Coronary artery (tissue), 2 donors: ENCODE data around the gene SLC25A12.

Experiments
- DNase-seq: peaks from one replicate; pipeline ENCODE4 v3.0.0-alpha.2; 2017; ENCODE audit warnings: low spot score
- H3K27ac ChIP-seq, 2 donors: fragments of 200-600 bp; sonication (generic); one replicate each; pipeline ENCODE4 v1.5.1; 2016 to 2019
- H3K4me3 ChIP-seq: fragments of 200-600 bp; sonication (generic); 2 replicates; pipeline ENCODE4 v1.5.1; 2016; ENCODE audit warnings: mild to moderate bottlenecking, moderate library complexity
- TF ChIP-seq, protein P1 (sequence below): fragments of 200-600 bp; sonication (generic); IDR thresholded peaks from one replicate; pipeline ENCODE4 v1.5.1; 2019; ENCODE audit warnings: antibody characterized with exemption

SLC25A12 gene

DNA sequence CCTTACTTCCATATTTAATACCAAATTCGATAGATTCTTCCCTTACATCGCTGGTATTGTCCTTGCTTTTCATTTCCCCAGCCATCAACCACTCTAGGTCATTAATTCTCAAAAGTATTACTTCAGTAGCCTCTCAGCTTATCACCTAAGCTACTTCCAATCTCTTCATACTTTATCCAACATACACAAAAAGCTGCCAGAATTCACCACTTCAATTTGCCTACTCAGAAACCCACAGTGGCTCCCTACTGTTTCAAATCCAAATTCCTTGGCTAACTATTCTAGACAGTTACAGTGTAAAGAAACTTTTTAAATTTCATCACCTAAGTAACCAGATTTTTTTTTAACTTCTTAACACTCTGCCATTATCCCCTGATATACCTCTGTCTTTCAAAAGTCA, 4.7 kb downstream of the SLC25A12 start:
- TF ChIP-seq, protein P1, sequence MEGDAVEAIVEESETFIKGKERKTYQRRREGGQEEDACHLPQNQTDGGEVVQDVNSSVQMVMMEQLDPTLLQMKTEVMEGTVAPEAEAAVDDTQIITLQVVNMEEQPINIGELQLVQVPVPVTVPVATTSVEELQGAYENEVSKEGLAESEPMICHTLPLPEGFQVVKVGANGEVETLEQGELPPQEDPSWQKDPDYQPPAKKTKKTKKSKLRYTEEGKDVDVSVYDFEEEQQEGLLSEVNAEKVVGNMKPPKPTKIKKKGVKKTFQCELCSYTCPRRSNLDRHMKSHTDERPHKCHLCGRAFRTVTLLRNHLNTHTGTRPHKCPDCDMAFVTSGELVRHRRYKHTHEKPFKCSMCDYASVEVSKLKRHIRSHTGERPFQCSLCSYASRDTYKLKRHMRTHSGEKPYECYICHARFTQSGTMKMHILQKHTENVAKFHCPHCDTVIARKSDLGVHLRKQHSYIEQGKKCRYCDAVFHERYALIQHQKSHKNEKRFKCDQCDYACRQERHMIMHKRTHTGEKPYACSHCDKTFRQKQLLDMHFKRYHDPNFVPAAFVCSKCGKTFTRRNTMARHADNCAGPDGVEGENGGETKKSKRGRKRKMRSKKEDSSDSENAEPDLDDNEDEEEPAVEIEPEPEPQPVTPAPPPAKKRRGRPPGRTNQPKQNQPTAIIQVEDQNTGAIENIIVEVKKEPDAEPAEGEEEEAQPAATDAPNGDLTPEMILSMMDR, result no peak
- H3K27ac ChIP-seq, result no peak overlapping the region
- no peak for DNase-seq

DNA sequence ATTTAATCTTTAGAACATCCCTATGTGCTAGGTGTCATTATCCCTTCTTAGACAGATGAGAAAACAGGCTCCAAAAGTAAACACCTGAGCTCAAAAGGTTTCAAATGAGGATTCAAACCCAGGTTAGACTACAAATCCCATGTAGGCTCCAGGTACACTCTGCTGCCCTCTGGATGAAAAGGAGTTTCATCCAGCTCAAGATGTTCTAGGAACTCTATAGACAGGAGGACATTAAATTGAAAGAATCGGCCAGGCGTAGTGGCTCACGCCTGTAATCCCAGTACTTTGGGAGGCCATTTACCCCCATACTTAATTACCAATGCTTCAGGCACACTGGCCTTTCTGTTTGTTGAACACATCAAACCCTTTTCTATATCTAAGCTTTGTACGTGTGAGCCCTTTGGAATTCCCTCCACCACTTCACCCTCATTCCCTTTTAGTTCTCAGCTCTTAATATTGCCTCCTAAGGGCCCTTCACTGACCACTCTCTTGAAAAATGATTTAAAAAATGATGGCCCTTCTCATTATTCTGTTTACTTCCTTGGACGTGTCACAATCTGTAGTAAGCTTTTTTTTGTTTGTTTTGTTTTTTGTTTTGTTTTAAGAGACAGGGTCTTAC, 10.7 kb downstream of the SLC25A12 start:
- Histone ChIP-seq H3K4me3 (no peak overlapping the region), H3K27ac (peak overlapping the region; percentile 74 to 85)
- DNase-seq, result no peak
- TF ChIP-seq, protein P1, result no peak

More for the DNA sequence above, 4.7 kb downstream of the SLC25A12 start:
- H3K4me3 ChIP-seq, result no peak overlapping the region

DNA sequence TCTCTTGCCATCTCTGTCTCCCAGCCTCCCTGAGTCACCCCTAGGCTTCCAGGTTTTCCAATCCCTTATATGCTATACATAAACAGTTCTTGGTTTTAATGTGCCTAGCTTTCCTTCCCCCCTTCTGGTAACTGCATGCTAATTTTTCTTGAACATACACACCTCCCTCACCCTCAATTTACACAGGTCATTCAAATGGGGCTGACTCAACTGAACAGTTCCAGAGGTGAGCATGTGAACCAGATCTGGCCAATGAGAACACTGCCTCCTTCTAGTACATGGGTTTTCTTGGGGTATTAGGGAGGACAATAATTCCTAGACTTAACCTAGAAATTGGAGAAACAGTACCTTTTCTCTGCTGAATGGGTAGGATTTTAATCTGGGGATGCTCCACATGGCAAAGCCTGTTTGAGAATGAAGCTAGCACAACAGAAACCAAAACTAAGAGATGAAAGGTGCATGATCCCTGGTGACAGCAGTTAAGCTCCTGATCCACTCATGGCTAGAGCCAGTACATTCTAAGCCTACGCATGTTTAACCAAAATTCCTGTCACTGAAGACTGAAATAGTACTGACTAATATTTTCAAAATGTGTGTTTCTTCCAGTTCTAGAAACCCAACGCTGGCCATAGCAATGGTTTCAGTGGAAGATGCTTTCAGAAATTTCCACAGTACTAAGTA, 11.8 kb downstream of the SLC25A12 start:
- no peak for DNase-seq
- Histone ChIP-seq H3K27ac (peak overlapping the region; percentile 74 to 85), H3K4me3 (peak overlapping the region; percentile 40)
- TF ChIP-seq, protein P1, result no peak

DNA sequence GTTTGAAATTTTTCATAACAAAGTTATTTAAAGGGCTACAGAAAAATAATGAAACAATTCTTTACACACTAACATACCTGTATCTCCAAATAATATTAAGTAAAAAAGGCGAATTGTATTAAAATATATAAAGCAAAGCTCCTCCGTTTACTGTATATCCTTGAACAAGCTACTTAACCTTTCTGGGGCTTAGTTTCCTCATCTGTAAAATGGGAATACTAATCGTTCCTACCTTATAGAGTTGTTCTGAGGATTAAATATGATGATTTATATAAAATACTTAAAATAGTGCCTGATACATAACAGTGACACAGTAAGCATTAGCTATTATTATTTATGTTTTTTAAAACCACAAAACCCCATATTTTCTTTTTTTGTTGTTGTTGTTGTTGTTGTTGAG, 13.3 kb downstream of the SLC25A12 start:
- Histone ChIP-seq H3K27ac (peak overlapping the region; percentile 54 to 83), H3K4me3 (no peak overlapping the region)
- TF ChIP-seq, protein P1, result no peak
- DNase-seq, result no peak

DNA sequence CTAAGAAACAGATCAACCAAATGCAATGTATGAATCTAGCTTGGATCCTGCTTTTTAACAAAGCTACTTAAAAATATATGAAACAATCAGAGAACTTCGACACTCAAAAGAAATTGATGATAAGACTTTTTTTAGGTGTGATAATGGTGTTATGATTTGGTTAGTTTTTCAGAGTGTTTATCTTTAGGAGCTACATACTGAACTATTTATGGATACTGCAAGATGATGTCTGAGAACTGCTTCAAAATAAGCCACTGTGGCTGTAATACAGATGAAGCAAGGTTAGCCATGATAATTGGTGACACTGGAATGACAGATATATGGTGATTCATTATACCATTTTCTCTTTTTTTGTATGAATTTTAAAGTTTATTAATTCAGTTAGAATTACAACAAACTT, 14.2 kb downstream of the SLC25A12 start:
- no peak for DNase-seq
- Histone ChIP-seq H3K4me3 (no peak overlapping the region), H3K27ac (peak overlapping the region; percentile 83)
- TF ChIP-seq, protein P1, result no peak

DNA sequence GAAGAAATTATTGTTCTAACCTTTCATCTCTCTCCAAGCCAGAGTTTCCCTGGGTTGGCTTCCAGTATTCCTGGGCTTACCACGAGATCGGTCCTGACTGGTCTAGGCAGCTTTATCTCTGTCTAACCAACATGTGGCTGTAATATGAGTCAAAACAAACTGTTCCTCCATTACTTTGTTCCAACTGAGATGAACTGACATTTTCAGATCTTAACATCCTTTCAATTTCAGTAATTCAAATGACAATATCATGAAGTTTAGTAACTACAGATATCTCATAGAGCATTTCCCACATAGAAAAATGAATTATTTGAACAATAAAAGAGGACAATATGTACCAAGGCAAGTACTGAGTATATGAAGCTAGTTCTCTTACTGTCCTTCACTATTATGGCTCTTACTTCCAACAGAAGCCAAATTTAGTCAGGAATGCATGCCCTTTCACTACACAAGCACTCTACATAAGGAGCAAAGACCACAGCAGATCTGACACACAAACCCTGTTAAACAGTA, 15.5 kb downstream of the SLC25A12 start:
- no peak for DNase-seq
- Histone ChIP-seq H3K27ac (peak overlapping the region; percentile 83), H3K4me3 (peak overlapping the region; percentile 43)
- TF ChIP-seq, protein P1, result no peak

DNA sequence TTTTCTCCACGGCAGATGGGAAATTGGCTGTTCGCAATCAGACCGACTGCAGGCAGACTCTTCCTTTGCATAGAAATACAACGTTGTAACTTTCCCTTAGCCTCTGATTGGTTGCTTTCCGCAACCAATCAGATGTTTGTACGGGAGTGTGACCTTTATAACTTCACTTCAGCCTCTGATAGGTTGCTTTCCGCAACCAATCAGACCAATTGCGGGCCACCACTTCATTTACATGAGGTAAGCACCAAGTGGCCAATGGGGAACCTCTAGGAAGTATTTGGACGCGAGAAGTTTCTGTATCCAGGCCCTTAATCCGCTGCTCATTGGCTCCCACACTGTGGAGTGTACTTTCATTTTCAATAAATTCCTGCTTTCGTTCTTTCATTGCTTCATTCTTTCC, 19.1 kb downstream of the SLC25A12 start:
- Histone ChIP-seq H3K27ac (no peak overlapping the region), H3K4me3 (no peak overlapping the region)
- TF ChIP-seq, protein P1, result no peak
- no peak for DNase-seq
